H9 (cell line): ENCODE results near the gene AEN. TPM values are rescaled to one million over a fixed set of nuclear protein-coding genes. Genes with fewer than 3 reads are reported as not detected.

Experiments
- DNase-seq: peaks from one replicate; pipeline ENCODE4 v3.0.0-alpha.2; 2017
- H2AFZ ChIP-seq: one replicate; pipeline ENCODE4 v1.6.1; 2013; ENCODE audit warnings: mild to moderate bottlenecking, low read length, control low read depth, moderate library complexity
- H2AK5ac ChIP-seq: 2 replicates; pipeline ENCODE4 v1.6.1; 2013; ENCODE audit warnings: low read length, control low read depth, mixed read lengths; ENCODE audit not compliant: insufficient read length
- H2BK120ac ChIP-seq: one replicate; pipeline ENCODE4 v1.6.1; 2013; ENCODE audit warnings: low read depth, mild to moderate bottlenecking, low read length, control low read depth, inconsistent platforms; ENCODE audit not compliant: poor library complexity, severe bottlenecking
- H2BK12ac ChIP-seq: 2 replicates; pipeline ENCODE4 v1.6.1; 2013; ENCODE audit warnings: low read length, control low read depth, mixed read lengths, low read depth; ENCODE audit not compliant: insufficient read length
- H2BK15ac ChIP-seq: 2 replicates; pipeline ENCODE4 v1.6.1; 2013; ENCODE audit warnings: low read depth, low read length, control low read depth
- H2BK20ac ChIP-seq: one replicate; pipeline ENCODE4 v1.6.1; 2013; ENCODE audit warnings: low read depth, mild to moderate bottlenecking, low read length, control low read depth, inconsistent platforms; ENCODE audit not compliant: poor library complexity, severe bottlenecking
- H2BK5ac ChIP-seq: 2 replicates; pipeline ENCODE4 v1.6.1; 2013; ENCODE audit warnings: low read length, control low read depth, mixed read lengths; ENCODE audit not compliant: insufficient read length
- H3K14ac ChIP-seq: 2 replicates; pipeline ENCODE4 v1.6.1; 2013; ENCODE audit warnings: low read length, control low read depth; ENCODE audit not compliant: insufficient read depth
- H3K18ac ChIP-seq: 2 replicates; pipeline ENCODE4 v1.6.1; 2013; ENCODE audit warnings: low read depth, mild to moderate bottlenecking, mixed read lengths, low read length, control low read depth; ENCODE audit not compliant: insufficient read length
- H3K23ac ChIP-seq: 2 replicates; pipeline ENCODE4 v1.6.1; 2013; ENCODE audit warnings: low read length, control low read depth, mixed read lengths, low read depth; ENCODE audit not compliant: insufficient read length
- H3K23me2 ChIP-seq: 2 replicates; pipeline ENCODE4 v1.6.1; 2013; ENCODE audit warnings: low read depth, mild to moderate bottlenecking, mixed read lengths, low read length, control low read depth; ENCODE audit not compliant: insufficient read length, poor library complexity, severe bottlenecking
- H3K27ac ChIP-seq: 2 replicates; pipeline ENCODE4 v1.5.1; 2013; ENCODE audit warnings: low read length, control low read depth, mixed read lengths, low read depth; ENCODE audit not compliant: insufficient read length
- H3K27me3 ChIP-seq: 2 replicates; pipeline ENCODE4 v1.6.1; 2013; ENCODE audit warnings: low read length, control low read depth, inconsistent platforms; ENCODE audit not compliant: insufficient read depth
- H3K4ac ChIP-seq: 2 replicates; pipeline ENCODE4 v1.6.1; 2013; ENCODE audit warnings: low read depth, mild to moderate bottlenecking, control low read depth, inconsistent platforms, low read length, moderate library complexity
- H3K4me1 ChIP-seq: 2 replicates; pipeline ENCODE4 v1.6.1; 2013; ENCODE audit warnings: low read length, control low read depth, inconsistent platforms; ENCODE audit not compliant: insufficient read depth
- H3K4me2 ChIP-seq: 2 replicates; pipeline ENCODE4 v1.6.1; 2013; ENCODE audit warnings: low read length, control low read depth, mixed read lengths; ENCODE audit not compliant: insufficient read length, insufficient read depth
- H3K56ac ChIP-seq: 2 replicates; pipeline ENCODE4 v1.6.1; 2013; ENCODE audit warnings: low read depth, mild to moderate bottlenecking, mixed read lengths, low read length, control low read depth; ENCODE audit not compliant: insufficient read length
- H3K79me1 ChIP-seq: 2 replicates; pipeline ENCODE4 v1.6.1; 2013; ENCODE audit warnings: low read depth, mild to moderate bottlenecking, moderate library complexity, low read length, control low read depth, inconsistent platforms; ENCODE audit not compliant: insufficient read depth, poor library complexity, severe bottlenecking
- H3K79me2 ChIP-seq: 2 replicates; pipeline ENCODE4 v1.6.1; 2013; ENCODE audit warnings: low read length, control low read depth, inconsistent platforms; ENCODE audit not compliant: insufficient read depth
- H3K9ac ChIP-seq: 2 replicates; pipeline ENCODE4 v1.6.1; 2013; ENCODE audit warnings: low read length, control low read depth, mixed read lengths; ENCODE audit not compliant: insufficient read length; ENCODE audit errors: extremely low read depth
- H3K9me3 ChIP-seq: one replicate; pipeline ENCODE4 v1.6.1; 2013; ENCODE audit warnings: low read depth, low read length, inconsistent platforms; ENCODE audit not compliant: control insufficient read depth
- H3T11ph ChIP-seq: one replicate; pipeline ENCODE4 v1.6.1; 2013; ENCODE audit warnings: mild to moderate bottlenecking, low read length, control low read depth, inconsistent platforms
- H4K20me1 ChIP-seq: one replicate; pipeline ENCODE4 v1.6.1; 2013; ENCODE audit not compliant: control insufficient read depth, insufficient read length, insufficient read depth
- H4K5ac ChIP-seq: 2 replicates; pipeline ENCODE4 v1.6.1; 2013; ENCODE audit warnings: low read depth, mild to moderate bottlenecking, mixed read lengths, low read length, control low read depth; ENCODE audit not compliant: insufficient read length
- H4K8ac ChIP-seq: replicated peaks from 2 replicates; pipeline ENCODE4 v1.6.1; 2013; ENCODE audit warnings: low read length, control low read depth, mixed read lengths, low read depth; ENCODE audit not compliant: insufficient read length
- H4K91ac ChIP-seq: 2 replicates; pipeline ENCODE4 v1.6.1; 2013; ENCODE audit warnings: low read depth, mild to moderate bottlenecking, moderate library complexity, mixed read lengths, low read length, control low read depth; ENCODE audit not compliant: insufficient read length
- H3K27ac Mint-ChIP-seq, 3 experiments: 2 replicates in 2 of 3; 3 replicates in 1 of 3; pipeline ENCODE4 v1.8.0; 2020 to 2021; ENCODE audit warnings: mixed read lengths in 3 of 3, mild to moderate bottlenecking in 1 of 3, moderate library complexity in 1 of 3
- H3K27me3 Mint-ChIP-seq: 2 replicates; pipeline ENCODE4 v1.8.0; 2021; ENCODE audit warnings: low read depth, mild to moderate bottlenecking, moderate library complexity, mixed read lengths
- H3K36me3 Mint-ChIP-seq, 3 experiments: 2 replicates in 2 of 3; 3 replicates in 1 of 3; pipeline ENCODE4 v1.8.0; 2020 to 2021; ENCODE audit warnings: low read depth in 3 of 3, mixed read lengths in 3 of 3; ENCODE audit not compliant: insufficient read depth in 1 of 3
- H3K4me1 Mint-ChIP-seq, 2 experiments: 2 replicates each; pipeline ENCODE4 v1.8.0; 2020; ENCODE audit warnings: mixed read lengths in 2 of 2
- H3K4me3 Mint-ChIP-seq, 2 experiments: 2 replicates in 1 of 2; 3 replicates in 1 of 2; pipeline ENCODE4 v1.8.0; 2020 to 2021; ENCODE audit warnings: mild to moderate bottlenecking in 2 of 2, mixed read lengths in 2 of 2, moderate library complexity in 1 of 2
- H3K9me3 Mint-ChIP-seq, 2 experiments: 2 replicates in 1 of 2; 3 replicates in 1 of 2; pipeline ENCODE4 v1.8.0; 2020; ENCODE audit warnings: mild to moderate bottlenecking in 2 of 2, mixed read lengths in 2 of 2, moderate library complexity in 1 of 2
- CTCF ChIP-seq: fragments of 200-600 bp; sonication (generic); conservative IDR thresholded peaks from 3 replicates; pipeline ENCODE4 v1.8.0; 2021; ENCODE audit warnings: antibody characterized with exemption, mild to moderate bottlenecking
- WGBS: extraction: QIAGEN DNeasy Blood & Tissue Kit; methylation state at CpG from one replicate; pipeline ENCODE4 v1.1.7; 2013; ENCODE audit warnings: missing lambda C conversion rate, low lambda C conversion rate, mixed read lengths; ENCODE audit not compliant: insufficient read length; ENCODE audit errors: extremely low coverage; 5-methylcytosine and 5-hydroxymethylcytosine counted together
- total RNA-seq: library from RNA; stranded (reverse); gene quantifications from 2 replicates; pipeline ENCODE4 v1.2.1, GENCODE V29; 2021

The AEN gene
- total RNA-seq, 1 experiment from 2014 or later = 132 TPM

- no CpG with 5 or more reads among the region's 13 CpGs for WGBS
- Mint-ChIP-seq H3K9me3 (no peaks in the 10 kb centered on the region), H3K4me3 (no peak overlapping the region), H3K27ac (no peak overlapping the region), H3K4me1 (no peaks in the 10 kb centered on the region), H3K36me3 (no peaks in the 10 kb centered on the region; a peak in 1 of 7 replicates), H3K27me3 (peaks cover 17% of the 10 kb centered on the region)
- no peak overlapping the region for H3K9ac ChIP-seq
- H4K91ac ChIP-seq = no peak overlapping the region
- no peaks in the 10 kb centered on the region for H4K20me1 ChIP-seq
- no peak overlapping the region for H2AFZ ChIP-seq
- H4K8ac ChIP-seq = no peak overlapping the region
- no peak for TF ChIP-seq CTCF
- H2BK15ac ChIP-seq = no peak overlapping the region
- H3K4me2 ChIP-seq = no peak overlapping the region
- H3K27me3 ChIP-seq = no peaks in the 10 kb centered on the region
- no peak overlapping the region for H2BK5ac ChIP-seq
- H3K23me2 ChIP-seq = no peaks in the 10 kb centered on the region
- H3K4ac ChIP-seq = no peak overlapping the region
- H2AK5ac ChIP-seq = no peak overlapping the region
- no peak overlapping the region for H3K18ac ChIP-seq
- no peak overlapping the region for H2BK20ac ChIP-seq
- no peak overlapping the region for H3K23ac ChIP-seq
- no peak overlapping the region for H3T11ph ChIP-seq
- H2BK12ac ChIP-seq = no peak overlapping the region
- H3K27ac ChIP-seq = no peak overlapping the region
- H3K9me3 ChIP-seq = no peaks in the 10 kb centered on the region
- no peak overlapping the region for H4K5ac ChIP-seq
- no peak overlapping the region for H3K14ac ChIP-seq
- no peak overlapping the region for H3K56ac ChIP-seq
- H3K4me1 ChIP-seq = no peaks in the 10 kb centered on the region
- no peaks in the 10 kb centered on the region for H3K79me1 ChIP-seq
- no peak overlapping the region for H2BK120ac ChIP-seq
- no peaks in the 10 kb centered on the region for H3K79me2 ChIP-seq
- DNase-seq = no peak
Measured at GRCh38 chr15:88680241-88681001, 59.3 kb downstream of the AEN start.
